GM10266 (cell line): ENCODE results near the gene CTNNA2.

Source experiments
- DNase-seq: peaks from one replicate; pipeline ENCODE4 v3.0.0; 2012; ENCODE audit errors: extremely low spot score
- CTCF ChIP-seq: IDR thresholded peaks from 2 replicates; pipeline ENCODE4 v1.5.1; 2012; ENCODE audit warnings: mild to moderate bottlenecking, low read depth; ENCODE audit not compliant: control insufficient read depth, insufficient read depth; ENCODE audit errors: missing control alignments

CTNNA2 gene

GRCh38 chr2:80519699-80520291 is 1006.9 kb downstream of the CTNNA2 start:
- TF ChIP-seq CTCF = no peak
- no peak for DNase-seq

GRCh38 chr2:80525152-80525551 is 1012.3 kb downstream of the CTNNA2 start:
- TF ChIP-seq CTCF = no peak
- peak; percentile 40 for DNase-seq

- TF ChIP-seq CTCF = no peak
- DNase-seq = no peak
Measured at GRCh38 chr2:80527119-80527518, 1014.3 kb downstream of the CTNNA2 start.

- DNase-seq = peak; percentile 18
- no peak for TF ChIP-seq CTCF
Measured at GRCh38 chr2:80529466-80530165, 1016.8 kb downstream of the CTNNA2 start.

GRCh38 chr2:80530442-80531064 is 1017.7 kb downstream of the CTNNA2 start:
- no peak for TF ChIP-seq CTCF
- DNase-seq = peak; percentile 23

- TF ChIP-seq CTCF = peak; percentile 23
- DNase-seq = no peak
Measured at GRCh38 chr2:80531319-80531718, 1018.5 kb downstream of the CTNNA2 start.
